K562 (cell line): ENCODE data around the gene STK31. TPM values are rescaled to one million over a fixed set of nuclear protein-coding genes. Genes with fewer than 3 reads are reported as not detected.

Source experiments
- ATAC-seq: fragments of 200-7000 bp; cut with Tn5 transposase; 3 replicates; pipeline ENCODE4 v1.9.1; 2020; ENCODE audit warnings: moderate library complexity
- BruUV-seq: library from RNA; stranded (reverse); fragments of 400-500 nt; replicated peaks from 2 replicates; lab custom pipeline; 2021; lab: Mats Ljungman, UMichigan
- CTCF ChIA-PET: fragments of 300-600 bp; formaldehyde crosslinking; extraction: SDS; loops from one replicate; lab custom pipeline; 2021; ENCODE audit warnings: low intra/inter-chr PET ratio; lab: Yijun Ruan, JAX
- POLR2A ChIA-PET: fragments of 300-600, 350-650 bp; sonication (Branson Sonifier 250); formaldehyde crosslinking; extraction: SDS; loops from one replicate; lab custom pipeline; 2021; ENCODE audit warnings: antibody characterized with exemption, inconsistent platforms; lab: Yijun Ruan, JAX
- DNase-seq, 4 experiments: peaks; one replicate each; pipeline versions ENCODE4 v3.0.0 to v3.0.0-alpha.2; 2011 to 2018; ENCODE audit warnings: low spot score in 3 of 4, mixed read lengths in 3 of 4; ENCODE audit errors: extremely low read depth in 1 of 4
- FAIRE-seq: peaks from 2 replicates; lab custom pipeline; 2011; peaks lifted over from hg19 to GRCh38; lab: Jason Lieb, UNC
- H2AFZ ChIP-seq: 2 replicates; pipeline ENCODE4 v1.6.0; 2011; ENCODE audit warnings: low read depth, low read length, control low read depth, inconsistent platforms
- H3K27ac ChIP-seq: fragments of 200-600 bp; 3 replicates; pipeline ENCODE4 v1.8.0; 2011; ENCODE audit warnings: low read depth, mild to moderate bottlenecking, control low read depth, inconsistent platforms, low read length, moderate library complexity, mixed read lengths; ENCODE audit errors: extremely low read depth
- H3K27me3 ChIP-seq, 2 experiments: fragments of 300-600 bp in 1 of 2; 2 replicates in 1 of 2; 3 replicates in 1 of 2; pipeline versions ENCODE4 v1.6.0 to v1.8.0; 2011; ENCODE audit warnings: inconsistent platforms in 2 of 2, low read length in 2 of 2, mild to moderate bottlenecking in 1 of 2, mixed read lengths in 1 of 2, moderate library complexity in 1 of 2; ENCODE audit not compliant: control insufficient read depth in 2 of 2, insufficient read depth in 2 of 2
- H3K36me3 ChIP-seq: fragments of 300-600 bp; 3 replicates; pipeline ENCODE4 v1.8.0; 2011; ENCODE audit warnings: mild to moderate bottlenecking, low read length, inconsistent platforms; ENCODE audit not compliant: control insufficient read depth, insufficient read depth
- H3K4me1 ChIP-seq, 2 experiments: fragments of 200-600 bp in 1 of 2; replicated peaks in 1 of 2; 2 replicates in 1 of 2; 3 replicates in 1 of 2; pipeline versions ENCODE4 v1.5.1 to v1.8.0; 2011; ENCODE audit warnings: inconsistent platforms in 2 of 2, low read length in 2 of 2, mild to moderate bottlenecking in 1 of 2, mixed read lengths in 1 of 2, moderate library complexity in 1 of 2; ENCODE audit not compliant: control insufficient read depth in 2 of 2, insufficient read depth in 2 of 2
- H3K4me2 ChIP-seq: 2 replicates; pipeline ENCODE4 v1.6.1; 2011; ENCODE audit warnings: low read length, control low read depth, inconsistent platforms, mixed read lengths; ENCODE audit not compliant: insufficient read depth
- H3K4me3 ChIP-seq: fragments of 200-600 bp; sonication (generic), shearing (Covaris generic); 2 replicates; pipeline ENCODE4 v1.5.1; 2016; ENCODE audit warnings: control low read depth, inconsistent platforms
- H3K79me2 ChIP-seq: fragments of 200-600 bp; 3 replicates; pipeline ENCODE4 v1.8.0; 2011; ENCODE audit warnings: low read length, inconsistent platforms; ENCODE audit not compliant: control insufficient read depth, insufficient read depth
- H3K9ac ChIP-seq, 2 experiments: 2 replicates each; pipeline versions ENCODE4 v1.6.0 to v1.6.1; 2011; ENCODE audit warnings: low read depth in 2 of 2, low read length in 2 of 2, control low read depth in 1 of 2, inconsistent platforms in 1 of 2, mild to moderate bottlenecking in 1 of 2, mixed read lengths in 1 of 2; ENCODE audit not compliant: insufficient read depth in 1 of 2
- H3K9me1 ChIP-seq: one replicate; pipeline ENCODE4 v1.6.0; 2011; ENCODE audit warnings: inconsistent platforms, mild to moderate bottlenecking, low read length, moderate library complexity; ENCODE audit not compliant: control insufficient read depth, insufficient read depth
- H3K9me3 ChIP-seq: replicated peaks from 2 replicates; pipeline ENCODE4 v1.5.1; 2011; ENCODE audit warnings: low read depth, low read length, inconsistent platforms; ENCODE audit not compliant: control insufficient read depth, insufficient read depth
- H4K20me1 ChIP-seq: replicated peaks from 2 replicates; pipeline ENCODE4 v1.6.1; 2011; ENCODE audit warnings: low read length, inconsistent platforms, mixed read lengths; ENCODE audit not compliant: control insufficient read depth, insufficient read depth
- CBFA2T3 ChIP-seq: fragments of 450-650 bp; IDR thresholded peaks from 2 replicates; pipeline ENCODE4 v1.6.1; 2017
- CBX5 ChIP-seq: IDR thresholded peaks from 2 replicates; pipeline ENCODE4 v1.6.1; 2014; ENCODE audit warnings: low read depth, borderline replicate concordance
- GATAD2A ChIP-seq: fragments of 450-650 bp; IDR thresholded peaks from 2 replicates; pipeline ENCODE4 v1.6.1; 2017
- HMG20B ChIP-seq: fragments of 250-450 bp; sonication (Bioruptor Pico); IDR thresholded peaks from 2 replicates; pipeline ENCODE4 v1.5.0; 2021; ENCODE audit warnings: mild to moderate bottlenecking
- KDM5B ChIP-seq: fragments of 200-600 bp; sonication (generic); IDR thresholded peaks from 2 replicates; pipeline ENCODE4 v1.6.1; 2012; ENCODE audit warnings: low read depth, mild to moderate bottlenecking, moderate library complexity, low read length, control low read depth, inconsistent platforms; ENCODE audit not compliant: insufficient replicate concordance
- NCOR1 ChIP-seq: fragments of 450-650 bp; IDR thresholded peaks from 2 replicates; pipeline ENCODE4 v1.6.1; 2016; ENCODE audit warnings: mild to moderate bottlenecking, moderate library complexity
- NONO ChIP-seq, 2 experiments: fragments of 200-400 bp in 1 of 2; fragments of 450-650 bp in 1 of 2; formaldehyde crosslinking in 1 of 2; IDR thresholded peaks; 2 replicates each; pipeline ENCODE4 v1.6.1; 2017; ENCODE audit warnings: low read depth in 2 of 2, mild to moderate bottlenecking in 2 of 2, moderate library complexity in 2 of 2, low read length in 1 of 2
- RAD51 ChIP-seq: fragments of 450-650 bp; IDR thresholded peaks from 2 replicates; pipeline ENCODE4 v1.7.1; 2016; ENCODE audit warnings: low read depth, mild to moderate bottlenecking, borderline replicate concordance
- RBM14 ChIP-seq: fragments of 200-400 bp; formaldehyde crosslinking; IDR thresholded peaks from 2 replicates; pipeline ENCODE4 v1.6.1; 2018; ENCODE audit warnings: low read depth, mild to moderate bottlenecking, low read length, moderate library complexity, borderline replicate concordance; ENCODE audit not compliant: insufficient read depth
- RBM39 ChIP-seq: fragments of 200-400 bp; formaldehyde crosslinking; optimal IDR thresholded peaks from 2 replicates; pipeline ENCODE3; 2018; ENCODE audit warnings: low read depth, low read length
- SNIP1 ChIP-seq: fragments of 450-650 bp; IDR thresholded peaks from 2 replicates; pipeline ENCODE4 v1.7.1; 2017; ENCODE audit warnings: low read depth, mild to moderate bottlenecking
- TEAD4 ChIP-seq, 2 experiments: sonication (generic) in 1 of 2; formaldehyde crosslinking in 1 of 2; IDR thresholded peaks; 2 replicates each; pipeline versions ENCODE4 v1.6.1 to v1.8.0; 2012 to 2022; ENCODE audit warnings: borderline replicate concordance in 1 of 2, inconsistent platforms in 1 of 2, low read length in 1 of 2, mild to moderate bottlenecking in 1 of 2, missing genetic modification reagents in 1 of 2
- ZNF586 ChIP-seq: fragments of 450-650 bp; formaldehyde crosslinking; conservative IDR thresholded peaks from 2 replicates; pipeline ENCODE4 v1.4.0; 2020; ENCODE audit warnings: mild to moderate bottlenecking, moderate library complexity
- ZNF668 ChIP-seq: fragments of 250-450 bp; sonication (Bioruptor Pico); IDR thresholded peaks from 2 replicates; pipeline ENCODE4 v1.8.0; 2022; ENCODE audit warnings: mild to moderate bottlenecking, inconsistent platforms
- ZNF696 ChIP-seq: fragments of 250-450 bp; sonication (Bioruptor Pico); conservative IDR thresholded peaks from 2 replicates; pipeline ENCODE4 v1.4.0; 2020; ENCODE audit warnings: mild to moderate bottlenecking, moderate library complexity
- ZNF699 ChIP-seq: fragments of 250-450 bp; sonication (Bioruptor Pico); IDR thresholded peaks from 2 replicates; pipeline ENCODE4 v1.8.0; 2021; ENCODE audit warnings: mild to moderate bottlenecking, moderate library complexity; ENCODE audit not compliant: insufficient replicate concordance
- ZNF79 ChIP-seq: fragments of 250-450 bp; sonication (Bioruptor Pico); IDR thresholded peaks from 2 replicates; pipeline ENCODE4 v1.4.0; 2020; ENCODE audit warnings: low read depth, mild to moderate bottlenecking, moderate library complexity
- WGBS: fragments of 100-300 bp; shearing (Covaris generic); methylation state at CpG from one replicate; pipeline ENCODE4 v1.1.6; 2016; ENCODE audit warnings: low coverage, mixed read lengths; ENCODE audit not compliant: insufficient coverage; ENCODE audit errors: missing lambda C conversion rate; 5-methylcytosine and 5-hydroxymethylcytosine counted together
- in situ Hi-C: fragments of 300-500 bp; cut with MboI; formaldehyde crosslinking; loops from 4 replicates; pipeline ENCODE4 v1.15.0; 2018; ENCODE audit warnings: inconsistent platforms, mixed read lengths
- intact Hi-C: fragments of 100-400 bp; cut with micrococcal nuclease; formaldehyde crosslinking; loops from 2 replicates; pipeline ENCODE4 v1.14.2; 2022
- polyA plus RNA-seq, 8 experiments: library from polyadenylated mRNA; depleted of rRNA in 4 of 8; stranded (reverse) in 5 of 8; unstranded in 3 of 8; fragments of >200 nt; fragmentation: Nextera tagmentation in 2 of 8; fragmentation: Illumina TruSeq in 1 of 8; extraction: Ambion mirVana in 2 of 8; extraction: Trizol in 1 of 8; gene quantifications; 2 replicates each; pipeline versions ENCODE4 v1.2.1 to v1.2.3, GENCODE V29; 2011 to 2014; ENCODE audit warnings: inconsistent platforms in 1 of 8, missing spikeins in 1 of 8
- total RNA-seq, 7 experiments: library from RNA; depleted of rRNA in 6 of 7; stranded (reverse); fragments of >200 nt in 6 of 7; fragmentation: Illumina TruSeq in 2 of 7; extraction: Trizol in 2 of 7; gene quantifications; 2 replicates each; pipeline versions ENCODE4 v1.2.1 to v1.2.3, GENCODE V29; 2011 to 2021; ENCODE audit warnings: low replicate concordance in 1 of 7
- TF ChIP-seq, protein P1 (sequence below): fragments of 250-450 bp; sonication (Bioruptor Pico); IDR thresholded peaks from 2 replicates; pipeline ENCODE4 v1.5.0; 2021; ENCODE audit warnings: mild to moderate bottlenecking, borderline replicate concordance
- TF ChIP-seq, protein P2 (sequence below): IDR thresholded peaks from 2 replicates; pipeline ENCODE4 v1.6.1; 2016; ENCODE audit warnings: missing genetic modification characterization, missing compliant biosample characterization

The STK31 gene
- total and polyA plus RNA-seq, 9 of the 15 experiments (the other 6 are each of a cell fraction or from before 2014, with no cell fraction given), result 0.09 to 1.2 (median 0.26) TPM

- no peak for TF ChIP-seq CBX5
- 0 out of 4 replicates have a peak, but pooled peaks of 1 of the 2 experiments have one; percentile 16 for TF ChIP-seq NONO (IDR thresholded peaks at IDR 0.05; ENCODE audit: low read depth in 2 of 2, low read length in 1 of 2)
- TF ChIP-seq ZNF668 (CRISPR knock-in tag), result no peak
- TF ChIP-seq ZNF586 (CRISPR knock-in tag), result no peak
- TF ChIP-seq RBM14, result no peak
- TF ChIP-seq SNIP1, result no peak
These were observed 13.0 kb upstream of the STK31 start (continued) for GRCh38 chr7:23696916-23697441.

DNA sequence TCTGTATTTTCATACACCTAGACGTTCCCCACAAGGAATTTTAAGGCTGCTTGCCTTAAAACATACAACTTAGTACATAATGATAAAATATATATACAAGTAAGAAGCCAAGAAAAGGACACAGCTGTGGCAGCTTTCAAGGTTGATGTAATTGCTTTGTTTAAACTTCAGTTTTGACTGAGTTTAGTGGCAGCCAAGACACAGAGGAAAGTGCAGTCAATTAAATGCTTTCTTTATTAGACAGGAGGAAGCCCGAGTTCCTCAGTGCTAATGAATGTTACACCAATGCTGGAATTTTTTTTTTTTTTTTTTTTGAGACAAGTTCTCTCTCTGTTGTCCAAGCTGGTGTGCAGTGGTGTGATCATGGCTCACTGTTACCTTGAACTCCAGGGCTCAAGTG is 11.2 kb upstream of the STK31 start:
- no peaks in the 10 kb centered on the region for H3K36me3 ChIP-seq
- H3K4me1 ChIP-seq, result peaks cover 0 to 3% of the 10 kb centered on the region in 2 experiments; a peak in 1 of 5 replicates
- in situ Hi-C loops, result no loop called here
- no peaks in the 10 kb centered on the region for H3K9me3 ChIP-seq
- no peak overlapping the region for H3K27ac ChIP-seq
- FAIRE-seq, result no peak
- no peak for DNase-seq
- ATAC-seq, result no peak
- CTCF ChIA-PET, result interaction anchor here (2.8 kb wide), 1 partner anchor 13 kb away, joined by 14 read pairs; no protein-coding TSS in a partner anchor
- no peak overlapping the region for H3K9ac ChIP-seq
- intact Hi-C loops, result loop anchor here (5.0 kb wide), 2 partner anchors 47 to 127 kb away; no protein-coding TSS in a partner anchor
- whole genome bisulfite sequencing, result 0% methylated on average over 2 of the region's 2 CpGs
- H3K4me2 ChIP-seq, result no peak overlapping the region
- no TSS peak for BruUV-seq
- H3K79me2 ChIP-seq, result no peaks in the 10 kb centered on the region
- POLR2A ChIA-PET, result interaction anchor here (0.6 kb wide), 1 partner anchor 10 kb away, joined by 3 read pairs; no protein-coding TSS in a partner anchor
- TF ChIP-seq ZNF696 (CRISPR knock-in tag) (no peak), KDM5B (no peak), RAD51 (no peak), ZNF699 (CRISPR knock-in tag) (no peak), TEAD4 (IDR thresholded peaks at IDR 0.05; ENCODE audit: low read length) (no peak), TEAD4 (CRISPR knock-in tag; IDR thresholded peaks at IDR 0.05; ENCODE audit: borderline replicate concordance) (no peak), GATAD2A (no peak), CBFA2T3 (no peak), RBM39 (no peak), ZNF79 (CRISPR knock-in tag) (no peak), HMG20B (no peak), NCOR1 (no peak)
- TF ChIP-seq, protein P1, sequence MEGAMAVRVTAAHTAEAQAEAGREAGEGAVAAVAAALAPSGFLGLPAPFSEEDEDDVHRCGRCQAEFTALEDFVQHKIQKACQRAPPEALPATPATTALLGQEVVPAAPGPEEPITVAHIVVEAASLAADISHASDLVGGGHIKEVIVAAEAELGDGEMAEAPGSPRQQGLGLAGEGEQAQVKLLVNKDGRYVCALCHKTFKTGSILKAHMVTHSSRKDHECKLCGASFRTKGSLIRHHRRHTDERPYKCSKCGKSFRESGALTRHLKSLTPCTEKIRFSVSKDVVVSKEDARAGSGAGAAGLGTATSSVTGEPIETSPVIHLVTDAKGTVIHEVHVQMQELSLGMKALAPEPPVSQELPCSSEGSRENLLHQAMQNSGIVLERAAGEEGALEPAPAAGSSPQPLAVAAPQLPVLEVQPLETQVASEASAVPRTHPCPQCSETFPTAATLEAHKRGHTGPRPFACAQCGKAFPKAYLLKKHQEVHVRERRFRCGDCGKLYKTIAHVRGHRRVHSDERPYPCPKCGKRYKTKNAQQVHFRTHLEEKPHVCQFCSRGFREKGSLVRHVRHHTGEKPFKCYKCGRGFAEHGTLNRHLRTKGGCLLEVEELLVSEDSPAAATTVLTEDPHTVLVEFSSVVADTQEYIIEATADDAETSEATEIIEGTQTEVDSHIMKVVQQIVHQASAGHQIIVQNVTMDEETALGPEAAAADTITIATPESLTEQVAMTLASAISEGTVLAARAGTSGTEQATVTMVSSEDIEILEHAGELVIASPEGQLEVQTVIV (CRISPR knock-in tag), result no peak
- TF ChIP-seq, protein P2, sequence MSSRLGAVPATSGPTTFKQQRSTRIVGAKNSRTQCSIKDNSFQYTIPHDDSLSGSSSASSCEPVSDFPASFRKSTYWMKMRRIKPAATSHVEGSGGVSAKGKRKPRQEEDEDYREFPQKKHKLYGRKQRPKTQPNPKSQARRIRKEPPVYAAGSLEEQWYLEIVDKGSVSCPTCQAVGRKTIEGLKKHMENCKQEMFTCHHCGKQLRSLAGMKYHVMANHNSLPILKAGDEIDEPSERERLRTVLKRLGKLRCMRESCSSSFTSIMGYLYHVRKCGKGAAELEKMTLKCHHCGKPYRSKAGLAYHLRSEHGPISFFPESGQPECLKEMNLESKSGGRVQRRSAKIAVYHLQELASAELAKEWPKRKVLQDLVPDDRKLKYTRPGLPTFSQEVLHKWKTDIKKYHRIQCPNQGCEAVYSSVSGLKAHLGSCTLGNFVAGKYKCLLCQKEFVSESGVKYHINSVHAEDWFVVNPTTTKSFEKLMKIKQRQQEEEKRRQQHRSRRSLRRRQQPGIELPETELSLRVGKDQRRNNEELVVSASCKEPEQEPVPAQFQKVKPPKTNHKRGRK (tag), result no peak
- no peak overlapping the region for H2AFZ ChIP-seq
- H3K9me1 ChIP-seq, result no peaks in the 10 kb centered on the region
- no peaks in the 10 kb centered on the region for H4K20me1 ChIP-seq
- no peak overlapping the region for H3K4me3 ChIP-seq
- H3K27me3 ChIP-seq, result no peaks in the 10 kb centered on the region
